ENCODE results near the gene SWSAP1.

DNA sequence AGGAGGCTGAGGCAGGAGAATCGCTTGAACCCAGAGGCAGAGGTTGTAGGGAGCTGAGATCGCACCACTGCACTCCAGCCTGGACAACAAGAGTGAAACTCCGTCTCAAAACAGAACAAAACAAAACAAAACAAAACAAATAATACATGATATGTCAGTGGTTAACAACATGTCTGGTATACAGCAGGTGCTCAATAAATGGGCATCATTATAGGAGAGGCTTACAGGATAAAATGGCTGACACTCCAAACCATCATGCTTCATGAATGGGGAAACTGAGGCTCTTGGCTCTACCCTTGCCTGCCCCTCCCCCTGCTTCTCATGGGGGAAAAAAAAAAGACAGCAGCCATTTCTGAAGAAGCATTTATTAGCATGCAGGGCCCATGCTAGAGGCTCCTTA, 32.0 kb upstream of the SWSAP1 start:
- TF ChIP-seq, protein P1, sequence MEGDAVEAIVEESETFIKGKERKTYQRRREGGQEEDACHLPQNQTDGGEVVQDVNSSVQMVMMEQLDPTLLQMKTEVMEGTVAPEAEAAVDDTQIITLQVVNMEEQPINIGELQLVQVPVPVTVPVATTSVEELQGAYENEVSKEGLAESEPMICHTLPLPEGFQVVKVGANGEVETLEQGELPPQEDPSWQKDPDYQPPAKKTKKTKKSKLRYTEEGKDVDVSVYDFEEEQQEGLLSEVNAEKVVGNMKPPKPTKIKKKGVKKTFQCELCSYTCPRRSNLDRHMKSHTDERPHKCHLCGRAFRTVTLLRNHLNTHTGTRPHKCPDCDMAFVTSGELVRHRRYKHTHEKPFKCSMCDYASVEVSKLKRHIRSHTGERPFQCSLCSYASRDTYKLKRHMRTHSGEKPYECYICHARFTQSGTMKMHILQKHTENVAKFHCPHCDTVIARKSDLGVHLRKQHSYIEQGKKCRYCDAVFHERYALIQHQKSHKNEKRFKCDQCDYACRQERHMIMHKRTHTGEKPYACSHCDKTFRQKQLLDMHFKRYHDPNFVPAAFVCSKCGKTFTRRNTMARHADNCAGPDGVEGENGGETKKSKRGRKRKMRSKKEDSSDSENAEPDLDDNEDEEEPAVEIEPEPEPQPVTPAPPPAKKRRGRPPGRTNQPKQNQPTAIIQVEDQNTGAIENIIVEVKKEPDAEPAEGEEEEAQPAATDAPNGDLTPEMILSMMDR (IDR thresholded peaks at IDR 0.05): no peak
- no peak for TF ChIP-seq POLR2AphosphoS5 (IDR thresholded peaks at IDR 0.05)
- no peak for TF ChIP-seq POLR2A (IDR thresholded peaks at IDR 0.05; ENCODE audit: low read depth)

Measured in esophagus muscularis mucosa (tissue), 3 donors.